HL-60 (cell line): ENCODE results near the gene PSRC1.

Experiments
- DNase-seq, 2 experiments: peaks; one replicate each; pipeline ENCODE4 v3.0.0-alpha.2; 2010 to 2020; ENCODE audit warnings: low read depth in 1 of 2, low spot score in 1 of 2
- H3K27ac ChIP-seq: fragments of 250-450 bp; sonication (Bioruptor Pico); replicated peaks from 2 replicates; pipeline ENCODE4 v1.5.1; 2020; ENCODE audit warnings: mild to moderate bottlenecking, moderate library complexity
- H3K27me3 ChIP-seq: fragments of 250-450 bp; sonication (Bioruptor Pico); 2 replicates; pipeline ENCODE4 v1.5.1; 2021; ENCODE audit warnings: mild to moderate bottlenecking, moderate library complexity; ENCODE audit not compliant: insufficient read depth, poor library complexity, severe bottlenecking
- H3K4me3 ChIP-seq: replicated peaks from 2 replicates; pipeline ENCODE4 v1.5.1; 2011; ENCODE audit warnings: mild to moderate bottlenecking, control low read depth, low read length; ENCODE audit not compliant: insufficient read depth
- GABPA ChIP-seq: IDR thresholded peaks from 2 replicates; pipeline ENCODE4 v1.6.1; 2012; ENCODE audit warnings: low read depth
- POLR2AphosphoS5 ChIP-seq: IDR thresholded peaks from 2 replicates; pipeline ENCODE4 v1.6.1; 2012; ENCODE audit warnings: low read depth
- SPI1 ChIP-seq: IDR thresholded peaks from 2 replicates; pipeline ENCODE4 v1.6.1; 2012; ENCODE audit warnings: low read depth, mild to moderate bottlenecking, borderline replicate concordance
- TF ChIP-seq, protein P1 (sequence below): IDR thresholded peaks from one replicate; pipeline ENCODE4 v1.5.1; 2011; ENCODE audit warnings: low read length, control low read depth, inconsistent platforms; ENCODE audit not compliant: insufficient read depth
- TF ChIP-seq, protein P2 (sequence below): IDR thresholded peaks from 2 replicates; pipeline ENCODE4 v1.6.1; 2012; ENCODE audit warnings: low read depth; ENCODE audit not compliant: insufficient replicate concordance

Gene PSRC1

DNA sequence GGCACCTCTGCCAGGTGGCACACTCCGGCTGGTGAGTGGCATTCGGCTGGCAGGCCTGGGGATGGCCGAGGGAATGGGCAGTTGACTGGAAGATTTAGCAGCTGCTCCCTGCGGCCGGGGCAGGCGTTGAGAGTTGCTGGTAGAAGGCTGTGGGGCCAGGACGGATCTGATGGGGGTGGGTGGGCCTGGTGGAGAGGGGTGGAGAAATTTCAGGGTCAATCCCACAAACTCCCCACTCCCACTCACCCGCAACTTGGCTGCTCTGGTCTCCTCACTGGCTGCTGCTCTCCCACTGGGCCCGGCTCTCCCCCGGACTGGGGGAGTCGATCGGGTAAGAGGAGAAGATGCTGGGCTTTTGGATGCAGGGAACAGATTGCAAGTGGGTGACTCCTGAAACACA lies 2.1 kb downstream of the PSRC1 start:
- no peak overlapping the region for H3K27ac ChIP-seq
- DNase-seq: no peak
- H3K27me3 ChIP-seq: no peaks in the 10 kb centered on the region
- no peak overlapping the region for H3K4me3 ChIP-seq
- TF ChIP-seq SPI1: no peak
- no peak for TF ChIP-seq POLR2AphosphoS5
- TF ChIP-seq GABPA: no peak
- TF ChIP-seq, protein P1, sequence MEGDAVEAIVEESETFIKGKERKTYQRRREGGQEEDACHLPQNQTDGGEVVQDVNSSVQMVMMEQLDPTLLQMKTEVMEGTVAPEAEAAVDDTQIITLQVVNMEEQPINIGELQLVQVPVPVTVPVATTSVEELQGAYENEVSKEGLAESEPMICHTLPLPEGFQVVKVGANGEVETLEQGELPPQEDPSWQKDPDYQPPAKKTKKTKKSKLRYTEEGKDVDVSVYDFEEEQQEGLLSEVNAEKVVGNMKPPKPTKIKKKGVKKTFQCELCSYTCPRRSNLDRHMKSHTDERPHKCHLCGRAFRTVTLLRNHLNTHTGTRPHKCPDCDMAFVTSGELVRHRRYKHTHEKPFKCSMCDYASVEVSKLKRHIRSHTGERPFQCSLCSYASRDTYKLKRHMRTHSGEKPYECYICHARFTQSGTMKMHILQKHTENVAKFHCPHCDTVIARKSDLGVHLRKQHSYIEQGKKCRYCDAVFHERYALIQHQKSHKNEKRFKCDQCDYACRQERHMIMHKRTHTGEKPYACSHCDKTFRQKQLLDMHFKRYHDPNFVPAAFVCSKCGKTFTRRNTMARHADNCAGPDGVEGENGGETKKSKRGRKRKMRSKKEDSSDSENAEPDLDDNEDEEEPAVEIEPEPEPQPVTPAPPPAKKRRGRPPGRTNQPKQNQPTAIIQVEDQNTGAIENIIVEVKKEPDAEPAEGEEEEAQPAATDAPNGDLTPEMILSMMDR: no peak
- TF ChIP-seq, protein P2, sequence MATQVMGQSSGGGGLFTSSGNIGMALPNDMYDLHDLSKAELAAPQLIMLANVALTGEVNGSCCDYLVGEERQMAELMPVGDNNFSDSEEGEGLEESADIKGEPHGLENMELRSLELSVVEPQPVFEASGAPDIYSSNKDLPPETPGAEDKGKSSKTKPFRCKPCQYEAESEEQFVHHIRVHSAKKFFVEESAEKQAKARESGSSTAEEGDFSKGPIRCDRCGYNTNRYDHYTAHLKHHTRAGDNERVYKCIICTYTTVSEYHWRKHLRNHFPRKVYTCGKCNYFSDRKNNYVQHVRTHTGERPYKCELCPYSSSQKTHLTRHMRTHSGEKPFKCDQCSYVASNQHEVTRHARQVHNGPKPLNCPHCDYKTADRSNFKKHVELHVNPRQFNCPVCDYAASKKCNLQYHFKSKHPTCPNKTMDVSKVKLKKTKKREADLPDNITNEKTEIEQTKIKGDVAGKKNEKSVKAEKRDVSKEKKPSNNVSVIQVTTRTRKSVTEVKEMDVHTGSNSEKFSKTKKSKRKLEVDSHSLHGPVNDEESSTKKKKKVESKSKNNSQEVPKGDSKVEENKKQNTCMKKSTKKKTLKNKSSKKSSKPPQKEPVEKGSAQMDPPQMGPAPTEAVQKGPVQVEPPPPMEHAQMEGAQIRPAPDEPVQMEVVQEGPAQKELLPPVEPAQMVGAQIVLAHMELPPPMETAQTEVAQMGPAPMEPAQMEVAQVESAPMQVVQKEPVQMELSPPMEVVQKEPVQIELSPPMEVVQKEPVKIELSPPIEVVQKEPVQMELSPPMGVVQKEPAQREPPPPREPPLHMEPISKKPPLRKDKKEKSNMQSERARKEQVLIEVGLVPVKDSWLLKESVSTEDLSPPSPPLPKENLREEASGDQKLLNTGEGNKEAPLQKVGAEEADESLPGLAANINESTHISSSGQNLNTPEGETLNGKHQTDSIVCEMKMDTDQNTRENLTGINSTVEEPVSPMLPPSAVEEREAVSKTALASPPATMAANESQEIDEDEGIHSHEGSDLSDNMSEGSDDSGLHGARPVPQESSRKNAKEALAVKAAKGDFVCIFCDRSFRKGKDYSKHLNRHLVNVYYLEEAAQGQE: no peak

DNA sequence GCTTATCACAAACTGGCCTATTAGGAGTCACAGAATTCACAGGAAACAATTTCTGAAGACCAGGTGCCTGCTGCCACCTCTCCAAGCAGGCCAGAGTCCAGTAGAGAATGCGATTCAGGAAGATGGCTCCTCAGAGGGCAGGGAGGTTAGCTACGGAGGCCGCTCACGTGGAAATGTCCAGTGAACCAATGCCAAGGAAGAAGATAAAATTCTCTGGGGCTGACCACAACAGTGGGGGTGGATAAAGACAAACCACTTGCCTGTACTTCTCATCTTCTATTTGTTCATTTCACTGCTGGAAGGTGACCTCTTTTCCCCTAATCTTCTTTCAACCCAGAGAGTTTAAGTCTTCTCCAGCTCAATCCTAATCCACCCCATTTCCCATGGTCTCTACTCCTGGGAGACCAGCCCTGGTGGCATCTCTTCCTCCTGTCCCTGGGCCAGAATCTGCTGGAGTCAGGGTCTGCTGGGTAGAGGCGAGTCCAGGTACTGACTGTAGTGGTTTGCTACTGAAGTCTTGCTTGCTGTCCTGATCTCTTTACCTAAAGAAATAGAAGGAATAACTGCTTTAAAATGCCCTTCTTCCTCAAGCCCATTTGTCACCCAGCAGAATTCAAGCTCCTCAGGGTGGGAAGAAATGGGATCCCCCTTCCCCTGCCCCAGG lies 3.2 kb downstream of the PSRC1 start:
- Histone ChIP-seq H3K27me3 (no peaks in the 10 kb centered on the region), H3K4me3 (no peak overlapping the region), H3K27ac (no peak overlapping the region)
- DNase-seq: no peak
- TF ChIP-seq SPI1 (no peak), GABPA (no peak), POLR2AphosphoS5 (no peak)
- TF ChIP-seq, protein P1: no peak
- TF ChIP-seq, protein P2: no peak

DNA sequence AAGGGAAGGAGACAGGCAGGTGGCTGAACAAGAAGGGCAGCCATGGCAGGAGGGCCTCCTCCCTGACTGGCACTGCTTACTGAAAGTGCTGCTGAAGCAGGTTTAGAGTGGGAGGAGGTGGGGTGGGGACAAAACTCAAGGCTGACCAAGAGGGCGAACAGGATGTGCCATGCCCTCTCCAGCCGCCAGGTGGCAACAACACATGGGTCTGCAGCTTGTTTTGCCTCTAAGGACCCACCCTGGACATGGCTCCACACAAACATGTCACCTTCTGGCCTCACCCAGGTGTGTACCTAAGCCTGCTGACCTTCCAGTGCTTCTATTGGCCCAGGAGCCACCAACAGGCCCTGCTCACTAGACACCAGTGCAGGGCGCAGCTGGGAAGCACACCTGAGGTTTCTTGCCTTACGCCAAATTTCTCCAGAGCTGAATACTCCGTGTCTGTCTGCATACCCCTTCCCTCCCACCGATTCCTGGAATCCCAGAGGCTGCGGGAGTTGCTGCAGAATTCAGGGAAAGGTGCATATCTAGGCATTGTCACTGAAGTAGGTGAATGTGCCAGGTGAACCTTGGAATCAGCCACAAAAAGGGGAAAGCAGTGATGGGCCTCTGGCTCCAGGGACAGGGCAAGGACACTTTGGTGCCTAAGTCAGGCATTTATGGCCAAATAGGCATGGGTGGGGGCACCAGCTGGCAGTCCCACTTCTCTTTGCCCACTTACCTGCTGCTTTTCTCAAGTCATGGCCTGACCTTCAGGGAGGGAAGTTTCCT lies 5.3 kb downstream of the PSRC1 start:
- DNase-seq: peak in 1 of 2 experiments; percentile 67
- no peaks in the 10 kb centered on the region for H3K27me3 ChIP-seq
- no peak overlapping the region for H3K27ac ChIP-seq
- TF ChIP-seq, protein P1: peak; percentile 95
- TF ChIP-seq GABPA: no peak
- H3K4me3 ChIP-seq: no peak overlapping the region
